ENCODE measurements around the gene MFSD2A. TPM values are rescaled to one million over a fixed set of nuclear protein-coding genes. Genes with fewer than 3 reads are reported as not detected.

MFSD2A gene
- total and polyA plus RNA-seq, 9 of the 15 experiments (the other 6 are each of a cell fraction or from before 2014, with no cell fraction given): 0.06 to 0.40 (median 0.15) TPM; not detected in 4

DNA sequence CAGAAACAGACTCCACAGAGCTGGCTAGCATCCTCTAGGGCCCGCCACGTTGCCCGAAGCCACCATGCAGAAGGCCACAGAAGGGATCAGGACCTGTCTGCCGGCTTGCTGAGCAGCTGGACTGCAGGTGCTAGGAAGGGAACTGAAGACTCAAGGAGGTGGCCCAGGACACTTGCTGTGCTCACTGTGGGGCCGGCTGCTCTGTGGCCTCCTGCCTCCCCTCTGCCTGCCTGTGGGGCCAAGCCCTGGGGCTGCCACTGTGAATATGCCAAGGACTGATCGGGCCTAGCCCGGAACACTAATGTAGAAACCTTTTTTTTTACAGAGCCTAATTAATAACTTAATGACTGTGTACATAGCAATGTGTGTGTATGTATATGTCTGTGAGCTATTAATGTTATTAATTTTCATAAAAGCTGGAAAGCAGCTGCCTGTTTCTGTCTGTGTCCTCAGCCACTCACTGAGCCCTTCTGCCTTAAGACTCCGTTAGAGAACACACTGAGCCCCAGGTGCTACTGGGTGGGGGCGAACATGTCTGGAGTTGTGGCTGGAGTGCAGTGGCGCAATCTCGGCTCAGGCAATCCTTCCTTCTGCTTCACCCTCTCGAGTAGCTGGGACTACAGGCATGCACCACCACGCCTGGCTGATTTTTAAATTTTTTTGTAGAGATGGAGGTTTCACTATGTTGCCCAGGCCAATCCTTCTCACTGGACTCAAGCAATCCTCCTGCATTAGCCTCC is 14.8 kb downstream of the MFSD2A start:
- no peak for DNase-seq (ENCODE audit: extremely low read depth in 1 of 4, low spot score in 3 of 4)
- H3K9ac ChIP-seq (ENCODE audit: insufficient read depth in 1 of 2, low read depth in 2 of 2, low read length in 2 of 2): peak overlapping the region in 1 of 2 experiments; percentile 5; a peak in 1 of 4 replicates
- H3K27me3 ChIP-seq (ENCODE audit: control insufficient read depth in 2 of 2, insufficient read depth in 2 of 2, low read length in 2 of 2): peaks cover 10 to 44% of the 10 kb centered on the region in 2 experiments; a peak in 4 of 5 replicates
- no peaks in the 10 kb centered on the region for H4K20me1 ChIP-seq (replicated peaks; ENCODE audit: control insufficient read depth, insufficient read depth, low read length)
- no peaks in the 10 kb centered on the region for H3K79me2 ChIP-seq (ENCODE audit: control insufficient read depth, insufficient read depth, low read length)
- ChIA-PET CTCF (ENCODE audit: low intra/inter-chr PET ratio) (no interaction called here), POLR2A (interaction anchor here (0.6 to 0.7 kb wide), 2 partner anchors 19 to 44 kb away, joined by 3 read pairs; no protein-coding TSS in a partner anchor)
- no peak overlapping the region for H3K4me3 ChIP-seq
- no peak overlapping the region for H3K27ac ChIP-seq (ENCODE audit: extremely low read depth, low read depth, low read length)
- H2AFZ ChIP-seq (ENCODE audit: low read depth, low read length): no peak overlapping the region
- BruUV-seq (replicated peaks): no TSS peak
- intact Hi-C loops (cut with micrococcal nuclease): loop anchor here (5.0 kb wide), 1 partner anchor 267 kb away; no protein-coding TSS in a partner anchor
- peaks cover 4% of the 10 kb centered on the region in 2 experiments; a peak in 4 of 5 replicates for H3K4me1 ChIP-seq (replicated peaks in 1 of 2; ENCODE audit: control insufficient read depth in 2 of 2, insufficient read depth in 2 of 2, low read length in 2 of 2)
- H3K36me3 ChIP-seq (ENCODE audit: control insufficient read depth, insufficient read depth, low read length): no peaks in the 10 kb centered on the region
- H3K9me3 ChIP-seq (replicated peaks; ENCODE audit: control insufficient read depth, insufficient read depth, low read depth, low read length): no peaks in the 10 kb centered on the region
- no peak overlapping the region for H3K4me2 ChIP-seq (ENCODE audit: insufficient read depth, low read length)
- peaks cover 2% of the 10 kb centered on the region for H3K9me1 ChIP-seq (ENCODE audit: control insufficient read depth, insufficient read depth, low read length)
- FAIRE-seq: no peak
- in situ Hi-C loops (cut with MboI): loop anchor here (5.0 kb wide), 1 partner anchor 47 kb away; no protein-coding TSS in a partner anchor
- ATAC-seq: no peak
- WGBS (ENCODE audit: insufficient coverage, low coverage, missing lambda C conversion rate): 29% methylated on average over 13 of the region's 13 CpGs
- TF ChIP-seq PCBP2 (IDR thresholded peaks at IDR 0.05; ENCODE audit: low read depth, low read length, poor library complexity, severe bottlenecking) (no peak), ERF (CRISPR knock-in tag; IDR thresholded peaks at IDR 0.05) (no peak), BMI1 (IDR thresholded peaks at IDR 0.05; ENCODE audit: low read length) (no peak), BDP1 (IDR thresholded peaks at IDR 0.05; ENCODE audit: insufficient read depth, insufficient read length) (no peak), CEBPB (tag; IDR thresholded peaks at IDR 0.05) (peak; percentile 65; the same call in 1 of the 2 replicates)
- TF ChIP-seq, protein P1, sequence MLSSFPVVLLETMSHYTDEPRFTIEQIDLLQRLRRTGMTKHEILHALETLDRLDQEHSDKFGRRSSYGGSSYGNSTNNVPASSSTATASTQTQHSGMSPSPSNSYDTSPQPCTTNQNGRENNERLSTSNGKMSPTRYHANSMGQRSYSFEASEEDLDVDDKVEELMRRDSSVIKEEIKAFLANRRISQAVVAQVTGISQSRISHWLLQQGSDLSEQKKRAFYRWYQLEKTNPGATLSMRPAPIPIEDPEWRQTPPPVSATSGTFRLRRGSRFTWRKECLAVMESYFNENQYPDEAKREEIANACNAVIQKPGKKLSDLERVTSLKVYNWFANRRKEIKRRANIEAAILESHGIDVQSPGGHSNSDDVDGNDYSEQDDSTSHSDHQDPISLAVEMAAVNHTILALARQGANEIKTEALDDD (IDR thresholded peaks at IDR 0.05): no peak

All from K562 (cell line).